NCI-H2029 treated with DMSO at 0.1 percent for 48 hours (cell line): ENCODE measurements around the gene SLC25A28.
A peak's percentile ranks its signal among the peaks of the same experiment; 100 is the strongest.
"Not testable (repeated sequence)": the region's sequence is repeated elsewhere in the genome, so short reads cannot be mapped to it uniquely, and the experiment has no call there.

Source experiments
- DNase-seq: peaks from one replicate; lab custom pipeline; 2025; lab: John Stamatoyannopoulos, UW

SLC25A28 gene

GRCh38 chr10:99628923-99629624 is 8.8 kb upstream of the SLC25A28 start:
- DNase-seq: no peak

DNA sequence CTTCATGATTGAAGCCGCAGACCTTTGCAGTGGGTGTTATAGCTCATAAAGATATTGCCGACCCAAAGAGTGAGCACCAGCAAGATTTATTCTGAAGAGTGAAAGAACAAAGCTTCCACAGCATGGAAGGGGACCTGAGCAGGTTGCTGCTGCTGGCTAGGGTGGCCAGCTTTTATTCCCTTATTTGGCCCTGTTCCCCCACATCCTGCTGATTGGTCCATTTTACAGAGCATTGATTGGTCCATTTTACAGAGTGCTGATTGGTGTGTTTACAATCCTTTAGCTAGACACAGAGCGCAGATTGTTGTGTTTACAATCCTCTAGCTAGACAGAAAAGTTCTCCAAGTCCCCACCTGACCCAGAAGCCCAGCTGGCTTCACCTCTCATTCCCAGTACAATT is 4.9 kb upstream of the SLC25A28 start:
- DNase-seq: not testable (repeated sequence)

DNA sequence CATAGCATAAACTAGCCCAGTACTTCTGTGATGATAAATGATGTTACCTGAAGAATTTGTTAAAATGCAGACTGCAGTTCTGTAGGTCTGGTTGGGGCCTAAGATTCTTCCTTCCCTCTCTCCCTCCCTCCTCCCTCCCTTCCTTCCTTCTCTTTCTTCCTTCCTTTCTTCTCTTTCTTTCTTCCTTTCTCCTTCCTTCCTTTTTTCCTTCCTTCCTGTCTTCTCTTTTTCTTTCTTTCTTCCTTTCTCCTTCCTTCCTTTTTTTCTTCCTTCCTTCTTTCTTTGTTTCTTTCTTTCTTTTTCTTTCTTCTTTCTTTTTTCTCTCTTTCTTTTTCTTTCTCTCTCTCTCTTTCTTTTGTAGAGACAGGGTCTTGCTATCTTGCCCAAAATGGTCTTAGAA is 3.7 kb upstream of the SLC25A28 start:
- no peak for DNase-seq

GRCh38 chr10:99621454-99622251 is 1.4 kb upstream of the SLC25A28 start:
- DNase-seq: no peak

DNA sequence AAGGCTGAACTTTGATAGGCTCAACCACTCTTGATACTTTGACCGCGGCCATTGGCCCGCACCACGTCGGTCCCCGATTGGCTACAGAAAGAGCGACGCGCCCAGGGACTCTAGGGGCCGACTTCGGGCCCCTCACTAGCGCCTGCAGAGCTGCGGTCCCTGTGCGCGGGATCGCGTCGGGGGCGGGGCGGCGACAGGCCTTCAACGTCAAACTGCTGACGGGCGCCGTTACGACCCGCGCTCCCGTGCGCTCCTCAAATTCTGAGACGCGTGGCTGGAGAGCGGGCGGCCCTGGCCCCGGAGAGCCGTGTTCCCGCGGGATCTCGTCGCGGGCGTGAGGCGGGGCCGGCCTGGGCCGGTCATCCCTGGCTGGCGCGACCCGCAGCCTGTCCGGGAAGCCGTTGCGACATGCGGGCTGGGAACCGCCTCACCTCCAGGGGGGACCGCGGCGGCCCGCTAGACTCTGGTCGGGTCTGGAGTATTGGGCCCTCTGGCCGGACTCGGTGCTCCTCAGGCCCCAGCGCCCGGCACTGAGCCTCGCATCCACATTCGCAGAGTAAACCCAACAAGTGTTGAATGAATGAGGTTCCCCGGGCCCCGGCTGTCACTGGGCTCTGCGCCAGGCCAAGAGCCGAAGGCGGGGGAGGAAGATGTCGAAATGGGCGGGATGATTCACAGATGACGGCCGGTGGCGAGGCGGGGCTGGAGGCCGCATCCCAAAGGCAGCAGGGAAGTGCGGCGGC is 643 bp upstream of the SLC25A28 start:
- peak; percentile 5 for DNase-seq

GRCh38 chr10:99619090-99619800 is 994 bp downstream of the SLC25A28 start:
- no peak for DNase-seq

- no peak for DNase-seq
Observed at GRCh38 chr10:99617696-99618095, 2.5 kb downstream of the SLC25A28 start.

DNA sequence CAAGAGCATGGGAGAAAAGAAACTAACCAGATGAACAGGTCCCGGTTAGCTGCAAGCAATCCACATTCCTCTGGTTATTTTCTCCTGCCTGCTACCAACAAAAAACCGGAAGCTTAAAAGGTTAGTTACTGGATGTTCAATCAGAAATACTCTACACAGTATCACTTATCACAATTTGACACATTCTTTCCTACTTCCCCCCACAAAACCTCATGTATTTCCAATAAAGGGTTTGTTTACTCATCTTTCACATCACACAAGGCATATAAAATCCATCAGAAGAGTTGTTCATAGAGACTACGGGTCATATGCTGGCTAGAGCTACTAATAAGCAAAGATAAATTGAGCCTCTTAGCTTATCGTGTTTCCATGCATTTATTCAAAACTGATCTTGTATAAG is 4.8 kb downstream of the SLC25A28 start:
- no peak for DNase-seq

- DNase-seq: peak; percentile 12
Observed at GRCh38 chr10:99612167-99612831, 7.9 kb downstream of the SLC25A28 start.

- no peak for DNase-seq
Observed at GRCh38 chr10:99611326-99611725, 8.9 kb downstream of the SLC25A28 start.

GRCh38 chr10:99610221-99610620 is 10.0 kb downstream of the SLC25A28 start:
- DNase-seq: no peak

DNA sequence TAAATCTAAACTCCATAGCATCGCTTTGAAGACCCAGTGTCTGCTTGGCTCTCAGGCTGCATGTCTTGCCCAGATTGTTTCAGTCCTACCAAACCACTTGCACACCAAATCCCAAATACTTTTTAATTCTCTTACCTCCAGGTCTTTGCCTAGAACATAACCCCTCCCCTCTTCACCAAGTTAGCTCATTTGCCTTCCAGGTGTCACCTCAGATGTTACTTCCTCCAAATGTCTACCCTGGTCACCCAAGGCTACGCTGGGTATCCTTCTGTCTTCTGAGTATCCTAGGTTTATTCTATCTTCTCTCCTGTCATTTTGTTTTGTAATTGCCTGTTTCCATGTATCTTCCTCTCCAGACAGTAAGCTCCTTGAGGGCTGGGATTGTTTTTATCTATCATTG is 11.1 kb downstream of the SLC25A28 start:
- DNase-seq: no peak

DNA sequence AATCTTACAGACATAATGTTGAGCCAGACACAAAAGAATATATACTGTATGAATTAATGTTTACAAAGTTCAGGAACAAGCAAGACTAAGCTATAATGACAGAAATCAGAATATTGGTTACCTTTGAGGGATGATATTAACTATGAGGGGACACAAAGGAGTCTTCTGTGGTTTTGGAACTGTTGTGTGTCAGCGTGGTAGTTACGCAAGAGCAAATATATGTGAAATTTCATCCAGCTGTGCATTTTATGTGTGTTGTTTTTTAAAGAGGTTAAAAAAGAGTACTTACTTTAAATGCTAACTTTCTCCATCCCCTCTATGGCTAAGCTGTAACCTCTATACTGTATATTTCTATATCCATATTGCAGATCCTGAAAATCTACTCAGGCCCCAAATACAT is 14.9 kb downstream of the SLC25A28 start:
- DNase-seq: no peak

DNA sequence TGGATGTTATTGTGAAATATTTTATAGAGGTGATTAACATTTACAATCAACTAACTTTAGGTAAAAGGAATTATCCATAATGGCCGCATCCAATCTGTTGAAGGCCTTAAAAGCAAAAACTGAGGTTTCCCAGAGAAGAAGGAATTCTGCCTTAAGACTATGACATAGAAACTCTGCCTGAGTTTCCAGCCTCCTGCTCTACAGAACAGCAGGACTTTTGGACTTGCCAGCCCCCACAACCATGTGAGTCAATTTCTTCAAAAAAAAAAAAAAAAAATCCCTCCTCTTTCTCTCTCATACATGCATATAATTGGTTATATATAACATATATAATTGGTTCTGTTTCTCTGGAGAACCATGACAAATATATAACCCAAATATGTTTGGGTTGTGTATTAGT is 15.4 kb downstream of the SLC25A28 start:
- DNase-seq: no peak

- DNase-seq: no peak
Observed at GRCh38 chr10:99598781-99599509, 21.3 kb downstream of the SLC25A28 start.

GRCh38 chr10:99598011-99598410 is 22.2 kb downstream of the SLC25A28 start:
- no peak for DNase-seq

- DNase-seq: not testable (repeated sequence)
Observed at GRCh38 chr10:99596708-99597107, 23.5 kb downstream of the SLC25A28 start.

- DNase-seq: no peak
Observed at GRCh38 chr10:99595770-99596465, 24.3 kb downstream of the SLC25A28 start.

DNA sequence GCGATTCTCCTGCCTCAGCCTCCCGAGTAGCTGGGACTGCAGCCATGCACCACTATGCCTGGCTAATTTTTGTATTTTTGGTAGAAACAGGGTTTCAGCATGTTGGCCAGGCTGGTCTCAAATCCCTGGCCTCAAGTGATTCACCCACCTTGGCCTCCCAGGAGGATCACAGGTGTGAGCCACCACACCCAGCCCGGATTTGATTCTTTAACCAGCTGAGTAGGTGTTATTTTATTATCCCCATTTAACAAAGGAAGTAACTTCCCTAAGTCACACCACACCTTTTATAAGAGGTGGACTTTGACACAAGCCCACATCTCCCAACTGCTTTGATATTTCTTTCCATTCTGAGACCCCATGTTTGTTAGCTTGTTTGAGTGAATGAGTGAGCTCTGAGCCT is 25.0 kb downstream of the SLC25A28 start:
- no peak for DNase-seq

GRCh38 chr10:99593312-99593711 is 26.9 kb downstream of the SLC25A28 start:
- DNase-seq: no peak
